ENCODE measurements around the gene ARL6IP4.

The ARL6IP4 gene

GRCh38 chr12:122958198-122958888 lies 22.1 kb upstream of the ARL6IP4 start:
- DNase-seq (ENCODE audit: low read depth), result no peak

DNA sequence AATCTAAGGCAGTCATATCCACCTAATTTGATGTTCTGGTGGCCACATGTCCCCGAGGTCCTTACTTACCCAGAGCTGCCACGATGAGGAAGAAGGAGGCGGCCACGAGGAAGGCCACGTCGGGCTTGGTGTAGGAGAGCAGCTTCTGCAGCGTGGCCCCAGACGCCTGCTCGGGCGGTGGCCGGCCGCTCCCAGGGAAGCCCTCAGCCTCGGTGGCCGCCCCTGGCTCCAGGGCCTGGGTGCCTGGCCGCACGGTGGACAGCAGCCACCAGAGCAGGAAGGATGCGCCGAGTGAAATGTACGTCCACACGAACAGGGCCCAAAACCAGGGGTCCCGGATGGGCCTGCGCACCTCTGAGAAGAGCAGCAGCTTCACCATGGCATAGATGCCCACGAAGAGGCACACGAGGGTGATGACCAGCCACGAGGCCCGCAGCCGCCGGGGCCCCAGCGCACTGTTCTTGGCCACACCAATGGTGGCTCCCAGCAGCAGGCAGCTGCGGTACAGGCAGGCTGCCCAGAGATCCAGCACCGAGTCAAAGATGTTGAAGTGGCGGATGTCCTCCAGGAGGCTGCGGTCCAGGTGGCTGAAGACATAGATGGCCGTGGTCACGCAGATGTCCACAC lies 20.8 kb upstream of the ARL6IP4 start:
- no peak for DNase-seq (ENCODE audit: low read depth)

- no peak for DNase-seq (ENCODE audit: low read depth)
These were observed 20.3 kb upstream of the ARL6IP4 start for GRCh38 chr12:122960193-122960569.

DNA sequence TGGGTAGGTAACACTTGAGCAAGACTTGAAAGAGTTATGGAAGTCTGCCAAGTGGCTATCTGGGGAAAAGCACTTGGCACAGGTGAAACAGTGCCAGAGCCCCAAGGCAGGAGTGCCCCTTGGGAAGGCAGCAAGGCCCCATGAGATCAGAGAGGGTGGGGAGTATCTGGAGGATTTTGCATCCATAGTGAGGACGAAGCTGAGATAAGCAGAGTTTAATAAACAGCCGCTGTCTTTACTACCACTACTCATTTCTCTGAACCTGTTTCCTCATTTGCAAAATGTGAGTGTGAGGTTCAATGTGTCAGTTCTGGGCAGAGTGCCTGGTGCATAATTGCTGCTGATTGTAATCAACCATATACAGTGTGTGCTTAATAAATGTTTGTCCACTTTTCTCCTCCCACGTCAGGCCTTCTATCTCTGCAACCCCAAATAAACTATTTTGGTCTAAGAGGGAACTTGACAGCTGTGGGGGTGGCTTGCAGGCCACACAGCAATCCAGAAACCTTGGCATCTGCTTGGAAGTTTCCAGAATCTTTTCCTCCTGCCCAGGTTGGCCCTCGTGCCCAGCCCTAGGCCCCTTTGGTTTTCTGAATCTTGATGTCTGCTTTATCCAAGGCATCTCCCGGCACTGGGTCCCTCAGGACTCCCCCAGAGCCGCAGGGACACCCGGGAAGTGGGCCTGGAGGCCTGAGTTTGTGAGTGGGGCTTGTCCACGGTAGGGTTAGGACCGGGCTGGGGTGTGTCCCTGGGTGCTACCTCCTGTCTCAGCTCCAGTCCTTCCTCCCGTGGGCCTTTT lies 18.8 kb upstream of the ARL6IP4 start:
- no peak for DNase-seq (ENCODE audit: low read depth)

DNA sequence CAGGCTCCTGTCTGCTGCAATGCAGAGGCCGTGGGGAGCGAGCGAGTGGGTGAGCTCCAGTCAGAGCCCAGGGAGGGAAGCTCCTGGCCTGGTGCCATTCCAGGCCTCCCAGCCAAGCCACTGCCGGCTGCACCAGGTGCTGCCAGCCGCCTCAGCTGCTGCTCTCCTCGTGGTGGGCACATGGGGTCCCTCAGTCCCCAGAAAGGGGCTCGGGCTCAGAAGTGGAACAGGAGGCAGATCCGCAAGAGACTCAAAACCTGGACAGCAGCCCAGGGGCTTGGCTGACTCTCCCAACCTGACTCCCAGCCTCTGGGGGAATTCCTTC lies 16.6 kb upstream of the ARL6IP4 start:
- no peak for DNase-seq (ENCODE audit: low read depth)

DNA sequence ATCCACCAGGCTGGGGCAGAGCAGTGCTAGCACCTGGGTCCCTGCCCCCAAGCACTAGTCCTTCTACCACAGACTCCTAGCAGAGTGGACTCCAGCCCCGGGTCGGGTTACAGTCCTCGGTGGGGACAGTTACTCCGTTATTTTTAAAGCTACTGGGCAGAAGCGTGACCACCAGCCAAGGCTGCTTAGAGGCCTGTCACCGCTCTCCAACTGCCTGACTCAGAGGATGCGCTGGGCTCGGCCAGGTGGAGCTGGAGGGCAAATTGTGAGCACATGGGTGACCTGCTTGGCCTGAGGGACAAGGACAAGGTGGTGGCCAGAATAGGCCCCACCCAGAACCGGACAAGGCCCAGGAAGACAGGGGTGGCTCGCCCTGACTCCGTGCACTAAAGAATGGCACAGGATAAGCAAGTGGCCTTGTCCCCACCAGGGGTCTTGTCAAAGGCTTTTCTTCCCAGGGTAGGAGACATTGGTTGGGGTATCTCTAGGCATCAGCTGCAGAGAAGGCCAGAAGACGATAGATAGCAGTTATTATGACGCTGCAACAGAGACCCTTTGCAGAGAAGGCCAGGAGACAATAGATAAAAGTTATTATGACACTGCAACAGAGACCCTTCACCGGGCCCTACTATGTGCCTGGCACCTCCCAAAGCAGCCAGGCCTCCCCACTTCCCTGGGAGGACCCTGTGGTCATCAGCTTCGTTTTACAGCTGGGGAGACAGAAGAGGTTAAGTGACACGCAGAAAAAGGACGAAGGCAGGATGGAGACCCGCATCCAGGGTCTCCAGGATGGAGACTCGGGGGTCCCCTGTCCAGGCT lies 15.8 kb upstream of the ARL6IP4 start:
- no peak for DNase-seq (ENCODE audit: low read depth)

- DNase-seq (ENCODE audit: low read depth), result no peak
These were observed 15.1 kb upstream of the ARL6IP4 start for GRCh38 chr12:122965321-122965751.

- DNase-seq (ENCODE audit: low read depth), result peak; percentile 94
These were observed 14.4 kb upstream of the ARL6IP4 start, which contains the start of gene ABCB9 for GRCh38 chr12:122965851-122966742. Gene ABCB9 (minus strand): TSS chr12:122966463. CDS start chr12:122960235, 6,228 bp downstream.

DNA sequence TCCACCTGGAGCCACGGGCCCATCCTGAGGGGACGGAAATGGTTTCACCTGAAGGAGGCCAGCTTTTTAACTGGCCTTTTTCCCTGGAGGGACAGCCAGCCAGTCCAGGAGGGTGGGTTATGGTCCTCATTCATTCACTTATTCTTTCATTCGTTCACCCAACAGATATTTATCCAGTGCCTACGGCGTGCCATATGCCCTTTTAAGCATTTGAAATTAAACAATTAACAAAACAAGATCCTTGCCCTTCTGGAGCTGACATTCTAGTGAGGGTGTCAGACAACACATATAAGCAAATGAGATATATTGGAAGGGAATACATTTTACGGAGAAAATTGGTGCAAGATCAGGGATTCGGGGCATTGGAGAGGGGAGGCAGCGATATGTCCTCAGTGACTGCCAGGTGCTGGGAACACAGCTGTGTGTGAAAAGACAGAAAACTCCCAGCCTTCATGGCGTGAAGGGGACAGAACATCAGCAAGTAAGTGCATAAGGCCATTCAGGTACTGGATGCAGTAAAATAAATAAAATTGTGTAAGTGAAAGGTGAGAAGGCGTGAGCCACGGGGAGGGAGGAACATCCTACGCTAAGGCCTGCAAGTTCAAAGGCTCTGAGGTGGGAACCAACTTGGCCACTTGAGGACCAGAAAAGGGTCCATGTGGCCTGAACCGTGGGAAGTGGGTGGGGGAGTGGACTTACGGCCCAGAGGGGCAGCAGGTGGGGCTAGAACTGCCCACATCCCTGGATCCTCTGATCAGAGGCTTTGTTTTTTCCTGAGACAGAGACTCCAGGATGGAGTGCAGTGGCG lies 13.5 kb upstream of the ARL6IP4 start:
- no peak for DNase-seq (ENCODE audit: low read depth)

DNA sequence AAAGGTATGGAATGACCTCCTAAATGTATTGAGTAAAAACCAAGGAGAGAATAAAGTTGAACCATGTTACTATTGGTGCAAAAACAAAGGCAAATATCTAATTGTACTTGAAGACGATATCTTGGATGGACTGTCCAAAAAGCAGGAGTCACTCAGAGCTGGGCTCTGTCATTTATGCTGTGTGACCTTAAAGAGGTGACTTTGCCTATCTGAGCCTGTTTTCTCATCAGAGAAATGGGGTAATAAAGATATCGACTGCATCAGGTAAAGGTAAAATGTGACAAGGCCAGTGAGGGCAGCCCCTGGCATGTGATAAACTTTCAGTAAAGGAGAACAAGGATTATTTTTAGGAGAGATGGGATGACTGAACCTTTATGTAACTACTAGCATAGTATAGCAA lies 12.4 kb upstream of the ARL6IP4 start:
- no peak for DNase-seq (ENCODE audit: low read depth)

- no peak for DNase-seq (ENCODE audit: low read depth)
These were observed 10.8 kb upstream of the ARL6IP4 start for GRCh38 chr12:122969676-122970075.

GRCh38 chr12:122974274-122974891 lies 6.1 kb upstream of the ARL6IP4 start:
- DNase-seq (ENCODE audit: low read depth), result peak; percentile 98

- peak; percentile 89 for DNase-seq (ENCODE audit: low read depth)
These were observed 5.3 kb upstream of the ARL6IP4 start, which contains the start of gene OGFOD2 for GRCh38 chr12:122974892-122975789. Gene OGFOD2 (plus strand): TSS chr12:122975244. CDS start chr12:122975252, 8 bp downstream.

DNA sequence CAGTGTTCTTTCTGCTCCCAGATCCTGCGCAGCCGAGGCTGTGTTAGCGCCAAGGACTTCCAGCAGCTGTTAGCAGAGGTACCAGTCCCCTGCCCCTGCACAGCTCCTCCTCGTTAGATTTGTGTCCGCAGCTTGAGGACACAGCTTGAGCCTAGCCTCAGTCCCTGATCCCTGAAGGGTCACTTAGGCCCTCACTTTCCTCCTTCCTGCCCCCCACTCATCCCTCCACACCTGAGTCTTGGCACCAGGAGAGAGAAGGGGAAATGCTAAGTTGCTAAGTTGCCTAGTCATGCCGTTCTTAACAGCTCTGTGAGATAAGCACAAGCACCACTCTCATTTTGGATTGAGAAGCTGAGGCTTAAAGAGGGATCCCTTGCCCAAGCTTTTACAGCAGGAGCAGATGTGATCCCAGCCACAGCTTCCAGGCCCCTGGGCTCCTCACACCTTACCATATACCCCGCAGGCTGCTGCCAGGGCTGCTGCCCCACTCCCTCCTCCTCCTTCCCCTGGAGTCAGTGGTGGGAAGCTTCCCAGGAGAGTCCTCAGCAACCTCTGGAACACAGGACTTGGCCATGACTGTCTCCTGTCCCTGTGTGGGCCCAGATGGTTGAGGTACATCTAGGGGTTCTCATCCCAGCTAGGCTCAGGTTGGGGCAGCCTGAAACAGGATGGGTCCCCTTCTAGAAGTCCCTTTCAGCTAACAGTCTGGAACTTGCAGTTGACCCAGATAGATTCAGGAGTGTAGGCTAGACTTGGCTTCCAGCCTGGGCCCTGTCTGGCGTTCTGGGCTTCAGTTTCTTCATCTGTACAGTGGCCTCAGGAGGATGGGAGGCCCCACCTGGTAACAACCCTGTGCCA lies 4.5 kb upstream of the ARL6IP4 start:
- no peak for DNase-seq (ENCODE audit: low read depth)

- no peak for DNase-seq (ENCODE audit: low read depth)
These were observed 3.9 kb upstream of the ARL6IP4 start for GRCh38 chr12:122976648-122976975.

GRCh38 chr12:122977153-122977552 lies 3.3 kb upstream of the ARL6IP4 start:
- no peak for DNase-seq (ENCODE audit: low read depth)

GRCh38 chr12:122977655-122978392 lies 2.7 kb upstream of the ARL6IP4 start:
- no peak for DNase-seq (ENCODE audit: low read depth)

Measured in T follicular helper cell (primary cell).